ENCODE measurements around the gene NAV2.

NAV2 gene

DNA sequence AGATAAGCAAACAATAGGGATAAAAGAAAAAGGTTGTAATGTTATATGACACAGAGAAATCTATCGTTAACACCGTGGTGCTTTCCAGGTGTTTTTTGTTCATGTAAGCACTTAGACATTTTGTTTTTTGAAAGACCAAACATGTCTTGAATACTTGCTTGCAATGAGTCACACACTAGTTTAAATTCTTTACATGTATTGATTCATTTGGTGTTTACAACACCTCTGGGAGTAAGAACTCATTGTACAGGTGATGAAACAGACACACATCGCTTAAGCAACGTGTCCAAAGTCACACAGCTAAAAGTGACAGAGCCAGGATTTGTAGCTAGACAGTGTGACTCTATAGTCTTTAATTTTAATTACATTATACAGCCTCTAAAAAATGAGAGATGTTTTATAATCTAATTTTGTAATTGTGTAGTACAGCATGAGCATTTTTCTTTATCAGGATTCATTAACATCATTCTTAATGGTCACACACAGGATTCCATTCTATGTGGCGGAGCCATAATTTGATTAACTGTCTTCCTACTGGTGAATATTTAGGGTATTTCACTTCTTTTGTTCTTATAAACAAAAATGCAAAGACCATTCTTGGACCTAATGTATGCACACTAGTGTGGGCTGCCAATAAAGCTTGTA lies 298.8 kb downstream of the NAV2 start:
- no peak overlapping the region for H2BK120ac ChIP-seq (ENCODE audit: insufficient read depth, low read length, poor library complexity)
- H3K18ac ChIP-seq (ENCODE audit: low read length), result no peak overlapping the region
- no peak overlapping the region for H2AK5ac ChIP-seq (ENCODE audit: low read length)
- no peak overlapping the region for H4K91ac ChIP-seq (ENCODE audit: low read depth, low read length)
- H3K36me3 ChIP-seq (ENCODE audit: control insufficient read depth in 1 of 2, insufficient read depth in 2 of 2, low read length in 2 of 2), result no peaks in the 10 kb centered on the region
- no peaks in the 10 kb centered on the region for H3K9me3 ChIP-seq (ENCODE audit: insufficient read depth, low read depth, low read length)
- no peak overlapping the region for H2AFZ ChIP-seq (ENCODE audit: insufficient read depth, low read length, poor library complexity)
- no peak overlapping the region for H4K8ac ChIP-seq (ENCODE audit: low read depth, low read length)
- no peaks in the 10 kb centered on the region for H3K79me2 ChIP-seq (ENCODE audit: control insufficient read depth, insufficient read depth, low read length, poor library complexity)
- no peak overlapping the region for H3K4me3 ChIP-seq (ENCODE audit: low read depth, low read length)
- no CpG with 5 or more reads among the region's 5 CpGs for WGBS (ENCODE audit: extremely low coverage, insufficient coverage, insufficient read length)
- H2BK5ac ChIP-seq (ENCODE audit: low read depth, low read length, poor library complexity), result no peak overlapping the region
- H3K27me3 ChIP-seq (ENCODE audit: insufficient read depth, low read length), result no peaks in the 10 kb centered on the region
- H3K4ac ChIP-seq (ENCODE audit: low read depth, low read length), result no peak overlapping the region
- peaks cover 3% of the 10 kb centered on the region for H3K79me1 ChIP-seq (ENCODE audit: low read length)
- no peak overlapping the region for H3K23ac ChIP-seq (ENCODE audit: low read length)
- H3K4me2 ChIP-seq (ENCODE audit: low read length), result no peak overlapping the region
- no peak overlapping the region for H3K9ac ChIP-seq (ENCODE audit: low read length)
- DNase-seq, result peak; percentile 53 to 90
- no peak overlapping the region for H4K12ac ChIP-seq (ENCODE audit: low read depth, low read length)
- no peak overlapping the region for H2BK12ac ChIP-seq (ENCODE audit: low read length)
- H3K27ac ChIP-seq (ENCODE audit: low read depth, low read length), result no peak overlapping the region
- H3K4me1 ChIP-seq (ENCODE audit: control insufficient read depth in 1 of 2, insufficient read depth in 2 of 2, low read length in 2 of 2), result peaks cover 0 to 8% of the 10 kb centered on the region in 2 experiments
- no peak overlapping the region for H3K14ac ChIP-seq (ENCODE audit: low read length)

DNA sequence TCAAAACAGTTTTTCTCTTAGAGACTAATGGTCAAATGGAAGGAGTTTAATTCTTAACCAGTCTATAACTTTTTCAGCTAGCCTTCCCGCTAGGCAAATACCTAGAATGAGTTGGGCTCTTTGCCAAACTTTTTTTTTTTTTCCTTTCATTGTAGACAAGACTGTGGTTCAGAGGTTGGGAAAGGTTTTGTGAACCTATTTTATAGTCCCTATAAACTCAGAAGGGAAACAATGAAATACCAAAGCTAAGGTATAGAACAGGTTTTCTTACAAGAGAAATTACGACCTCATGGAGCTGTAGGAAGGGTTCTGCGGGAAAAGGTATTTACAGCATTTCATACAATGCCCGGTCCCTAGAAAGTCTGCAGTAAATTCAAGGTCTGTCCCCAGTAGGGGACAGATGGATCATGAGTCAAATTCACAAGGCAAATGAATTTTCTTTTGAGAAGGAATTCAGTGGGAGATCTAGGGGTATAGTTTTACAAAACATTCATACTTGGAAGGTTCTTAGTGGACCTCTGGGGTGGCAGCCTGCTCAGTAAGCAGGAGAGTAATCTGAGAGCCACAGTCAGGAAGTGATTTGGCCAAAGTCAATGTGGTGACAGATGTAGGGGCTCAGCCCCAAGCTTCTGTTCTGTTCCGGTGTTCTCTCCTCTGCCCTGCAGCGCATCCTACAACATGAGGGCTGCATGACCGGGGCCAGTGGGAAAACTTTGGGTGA lies 300.9 kb downstream of the NAV2 start:
- Histone ChIP-seq H3K4me1 (ENCODE audit: control insufficient read depth in 1 of 2, insufficient read depth in 2 of 2, low read length in 2 of 2) (peaks cover 2 to 13% of the 10 kb centered on the region in 2 experiments), H2AFZ (ENCODE audit: insufficient read depth, low read length, poor library complexity) (no peak overlapping the region), H3K79me1 (ENCODE audit: low read length) (peaks cover 3% of the 10 kb centered on the region), H4K12ac (ENCODE audit: low read depth, low read length) (no peak overlapping the region), H2BK120ac (ENCODE audit: insufficient read depth, low read length, poor library complexity) (no peak overlapping the region), H3K27ac (ENCODE audit: low read depth, low read length) (no peak overlapping the region), H3K18ac (ENCODE audit: low read length) (no peak overlapping the region), H3K4me3 (ENCODE audit: low read depth, low read length) (no peak overlapping the region), H3K14ac (ENCODE audit: low read length) (no peak overlapping the region), H3K23ac (ENCODE audit: low read length) (no peak overlapping the region), H2BK12ac (ENCODE audit: low read length) (peak overlapping the region; percentile 7), H3K4ac (ENCODE audit: low read depth, low read length) (no peak overlapping the region), H3K79me2 (ENCODE audit: control insufficient read depth, insufficient read depth, low read length, poor library complexity) (no peaks in the 10 kb centered on the region), H4K8ac (ENCODE audit: low read depth, low read length) (no peak overlapping the region), H3K4me2 (ENCODE audit: low read length) (no peak overlapping the region), H2BK5ac (ENCODE audit: low read depth, low read length, poor library complexity) (no peak overlapping the region), H3K9ac (ENCODE audit: low read length) (no peak overlapping the region), H3K27me3 (ENCODE audit: insufficient read depth, low read length) (no peaks in the 10 kb centered on the region), H4K91ac (ENCODE audit: low read depth, low read length) (no peak overlapping the region), H3K9me3 (ENCODE audit: insufficient read depth, low read depth, low read length) (no peaks in the 10 kb centered on the region), H2AK5ac (ENCODE audit: low read length) (peak overlapping the region; percentile 13), H3K36me3 (ENCODE audit: control insufficient read depth in 1 of 2, insufficient read depth in 2 of 2, low read length in 2 of 2) (no peaks in the 10 kb centered on the region)
- peak in 1 of 2 donors; percentile 53 for DNase-seq
- no CpG with 5 or more reads among the region's 7 CpGs for WGBS (ENCODE audit: extremely low coverage, insufficient coverage, insufficient read length)

DNA sequence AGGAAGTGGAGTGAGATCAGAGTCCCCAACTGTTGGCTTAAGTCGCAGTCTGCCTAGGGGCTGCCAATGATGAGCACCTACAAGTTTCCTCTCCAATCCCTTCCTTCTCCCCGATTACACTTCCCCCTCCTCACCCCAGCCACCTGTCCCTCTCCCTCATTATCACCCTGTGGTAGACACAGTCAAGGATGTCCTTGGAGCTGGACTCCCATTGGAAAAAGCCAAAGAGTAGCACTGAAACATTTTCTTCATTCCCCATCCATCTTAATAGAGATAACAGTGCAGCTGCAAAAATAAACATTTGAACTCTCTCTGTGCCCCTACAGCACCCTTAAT lies 301.4 kb downstream of the NAV2 start:
- Histone ChIP-seq H3K27ac (ENCODE audit: low read depth, low read length) (no peak overlapping the region), H3K9me3 (ENCODE audit: insufficient read depth, low read depth, low read length) (no peaks in the 10 kb centered on the region), H2BK12ac (ENCODE audit: low read length) (peak overlapping the region; percentile 7), H4K91ac (ENCODE audit: low read depth, low read length) (no peak overlapping the region), H3K79me2 (ENCODE audit: control insufficient read depth, insufficient read depth, low read length, poor library complexity) (no peaks in the 10 kb centered on the region), H3K9ac (ENCODE audit: low read length) (no peak overlapping the region), H3K14ac (ENCODE audit: low read length) (no peak overlapping the region), H3K4me1 (ENCODE audit: control insufficient read depth in 1 of 2, insufficient read depth in 2 of 2, low read length in 2 of 2) (peaks cover 2 to 13% of the 10 kb centered on the region in 2 experiments), H2BK120ac (ENCODE audit: insufficient read depth, low read length, poor library complexity) (peak overlapping the region; percentile 4), H2AFZ (ENCODE audit: insufficient read depth, low read length, poor library complexity) (no peak overlapping the region), H3K23ac (ENCODE audit: low read length) (no peak overlapping the region), H3K4ac (ENCODE audit: low read depth, low read length) (no peak overlapping the region), H3K18ac (ENCODE audit: low read length) (no peak overlapping the region), H4K8ac (ENCODE audit: low read depth, low read length) (no peak overlapping the region), H3K27me3 (ENCODE audit: insufficient read depth, low read length) (no peaks in the 10 kb centered on the region), H3K4me2 (ENCODE audit: low read length) (no peak overlapping the region), H2AK5ac (ENCODE audit: low read length) (peak overlapping the region; percentile 13), H3K79me1 (ENCODE audit: low read length) (peaks cover 5% of the 10 kb centered on the region), H4K12ac (ENCODE audit: low read depth, low read length) (no peak overlapping the region), H2BK5ac (ENCODE audit: low read depth, low read length, poor library complexity) (no peak overlapping the region), H3K36me3 (ENCODE audit: control insufficient read depth in 1 of 2, insufficient read depth in 2 of 2, low read length in 2 of 2) (no peaks in the 10 kb centered on the region), H3K4me3 (ENCODE audit: low read depth, low read length) (no peak overlapping the region)
- no peak for DNase-seq
- no CpG with 5 or more reads among the region's 2 CpGs for WGBS (ENCODE audit: extremely low coverage, insufficient coverage, insufficient read length)

DNA sequence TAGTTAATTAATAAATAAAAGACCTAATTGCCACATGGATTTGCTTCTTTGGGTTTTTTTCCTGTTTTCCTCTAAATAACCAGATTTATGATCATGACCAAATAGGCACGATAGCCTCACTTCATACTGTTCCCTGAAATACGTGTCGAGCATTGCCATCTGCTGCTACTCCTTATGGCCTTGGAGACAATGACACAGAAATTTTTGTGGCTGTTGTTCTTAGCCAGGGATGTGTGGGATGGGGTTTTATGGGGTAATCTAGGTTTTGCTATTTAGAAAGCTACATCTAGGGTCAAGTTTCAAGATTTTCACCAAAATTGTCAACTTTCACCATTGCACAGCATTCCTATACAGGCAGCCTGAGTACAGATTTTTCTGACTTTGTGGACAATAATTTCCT lies 302.5 kb downstream of the NAV2 start:
- no peak for DNase-seq
- Histone ChIP-seq H3K9ac (ENCODE audit: low read length) (no peak overlapping the region), H3K23ac (ENCODE audit: low read length) (no peak overlapping the region), H4K8ac (ENCODE audit: low read depth, low read length) (no peak overlapping the region), H3K27ac (ENCODE audit: low read depth, low read length) (no peak overlapping the region), H3K4me3 (ENCODE audit: low read depth, low read length) (no peak overlapping the region), H2BK5ac (ENCODE audit: low read depth, low read length, poor library complexity) (no peak overlapping the region), H3K18ac (ENCODE audit: low read length) (no peak overlapping the region), H4K91ac (ENCODE audit: low read depth, low read length) (no peak overlapping the region), H4K12ac (ENCODE audit: low read depth, low read length) (no peak overlapping the region), H2BK12ac (ENCODE audit: low read length) (no peak overlapping the region), H3K79me2 (ENCODE audit: control insufficient read depth, insufficient read depth, low read length, poor library complexity) (no peaks in the 10 kb centered on the region), H2AFZ (ENCODE audit: insufficient read depth, low read length, poor library complexity) (no peak overlapping the region), H3K4me1 (ENCODE audit: control insufficient read depth in 1 of 2, insufficient read depth in 2 of 2, low read length in 2 of 2) (peaks cover 5 to 14% of the 10 kb centered on the region in 2 experiments), H3K9me3 (ENCODE audit: insufficient read depth, low read depth, low read length) (no peaks in the 10 kb centered on the region), H3K79me1 (ENCODE audit: low read length) (peaks cover 9% of the 10 kb centered on the region), H3K4me2 (ENCODE audit: low read length) (no peak overlapping the region), H3K4ac (ENCODE audit: low read depth, low read length) (no peak overlapping the region), H3K27me3 (ENCODE audit: insufficient read depth, low read length) (no peaks in the 10 kb centered on the region), H3K14ac (ENCODE audit: low read length) (no peak overlapping the region), H3K36me3 (ENCODE audit: control insufficient read depth in 1 of 2, insufficient read depth in 2 of 2, low read length in 2 of 2) (no peaks in the 10 kb centered on the region), H2BK120ac (ENCODE audit: insufficient read depth, low read length, poor library complexity) (no peak overlapping the region), H2AK5ac (ENCODE audit: low read length) (no peak overlapping the region)
- WGBS (ENCODE audit: extremely low coverage, insufficient coverage, insufficient read length), result no CpG with 5 or more reads among the region's 3 CpGs

Measured in trophoblast cell (in vitro differentiated cells and primary cell).